Karpas-422 (cell line): Measurements from ENCODE around the gene CSNK1G1. TPM values are rescaled to one million over a fixed set of nuclear protein-coding genes. Genes with fewer than 3 reads are reported as not detected.
A peak's percentile ranks its signal among the peaks of the same experiment; 100 is the strongest.

Experiments
- DNase-seq: peaks from one replicate; pipeline ENCODE4 v3.0.0-alpha.2; 2015
- H2AFZ ChIP-seq: fragments of 200-600 bp; sonication (generic); 2 replicates; pipeline ENCODE4 v1.6.1; 2014; ENCODE audit warnings: antibody characterized with exemption, low read length, mixed read lengths
- H3K27ac ChIP-seq: fragments of 200-600 bp; sonication (generic); 2 replicates; pipeline ENCODE4 v1.5.1; 2014; ENCODE audit warnings: mild to moderate bottlenecking, low read length, moderate library complexity
- H3K27me3 ChIP-seq: fragments of 200-600 bp; sonication (generic); 2 replicates; pipeline ENCODE4 v1.6.1; 2014; ENCODE audit warnings: low read length, mixed read lengths
- H3K36me3 ChIP-seq: fragments of 200-600 bp; sonication (generic); 2 replicates; pipeline ENCODE4 v1.6.1; 2014; ENCODE audit warnings: low read length, mixed read lengths; ENCODE audit not compliant: insufficient read depth
- H3K4me1 ChIP-seq: fragments of 200-600 bp; sonication (generic); 2 replicates; pipeline ENCODE4 v1.6.1; 2014; ENCODE audit warnings: mild to moderate bottlenecking, low read length, mixed read lengths
- H3K4me2 ChIP-seq: fragments of 200-600 bp; sonication (generic); 2 replicates; pipeline ENCODE4 v1.6.1; 2014; ENCODE audit warnings: low read length, low read depth, mild to moderate bottlenecking; ENCODE audit not compliant: poor library complexity, severe bottlenecking
- H3K4me3 ChIP-seq: fragments of 200-600 bp; sonication (generic); 2 replicates; pipeline ENCODE4 v1.5.1; 2014; ENCODE audit warnings: mild to moderate bottlenecking, antibody characterized with exemption, low read length, mixed read lengths
- H3K79me2 ChIP-seq: fragments of 200-600 bp; sonication (generic); 2 replicates; pipeline ENCODE4 v1.6.1; 2014; ENCODE audit warnings: mild to moderate bottlenecking, low read length, mixed read lengths
- H3K9ac ChIP-seq: fragments of 200-600 bp; sonication (generic); 2 replicates; pipeline ENCODE4 v1.6.0; 2014; ENCODE audit warnings: low read length
- H3K9me2 ChIP-seq: fragments of 200-600 bp; sonication (generic), shearing (Covaris generic); replicated peaks from 2 replicates; pipeline ENCODE4 v1.6.0; 2014; ENCODE audit warnings: mild to moderate bottlenecking, low read length, moderate library complexity; ENCODE audit not compliant: insufficient read depth
- H3K9me3 ChIP-seq: fragments of 300-700, 200-600 bp; sonication (generic); 2 replicates; pipeline ENCODE4 v1.6.1; 2014; ENCODE audit warnings: low read length, mixed read lengths
- H4K20me1 ChIP-seq: fragments of 200-600 bp; sonication (generic); 2 replicates; pipeline ENCODE4 v1.6.1; 2014; ENCODE audit warnings: mild to moderate bottlenecking, antibody characterized with exemption, low read length, low read depth; ENCODE audit not compliant: insufficient read depth
- total RNA-seq: library from RNA; depleted of rRNA; stranded (reverse); fragments of >200 nt; shearing (Covaris generic); gene quantifications from 2 replicates; pipeline ENCODE4 v1.2.3, GENCODE V29; 2014; ENCODE audit warnings: low replicate concordance

The CSNK1G1 gene
- total RNA-seq, 1 experiment from 2014 or later = 37.1 TPM

GRCh38 chr15:64344651-64345294, 11.2 kb downstream of the CSNK1G1 start:
- Histone ChIP-seq H3K9ac (no peak overlapping the region), H3K9me2 (no peaks in the 10 kb centered on the region), H3K4me2 (no peak overlapping the region), H3K4me1 (peaks cover 5% of the 10 kb centered on the region; the same call in 1 of the 2 replicates), H3K27ac (0 out of 2 replicates have a peak overlapping the region, but pooled peaks have one; percentile 2), H2AFZ (no peak overlapping the region), H3K27me3 (no peaks in the 10 kb centered on the region), H3K4me3 (no peak overlapping the region), H3K36me3 (peaks cover 29% of the 10 kb centered on the region), H3K9me3 (no peaks in the 10 kb centered on the region), H4K20me1 (no peaks in the 10 kb centered on the region), H3K79me2 (peaks cover 87% of the 10 kb centered on the region)
- no peak for DNase-seq

- no peak overlapping the region for H3K27ac ChIP-seq
- DNase-seq = no peak
Measured at GRCh38 chr15:64343841-64344240, 12.1 kb downstream of the CSNK1G1 start.

GRCh38 chr15:64343222-64343621, 12.8 kb downstream of the CSNK1G1 start:
- no peak overlapping the region for H3K9ac ChIP-seq
- no peak overlapping the region for H2AFZ ChIP-seq
- peaks cover 84% of the 10 kb centered on the region for H3K79me2 ChIP-seq
- no peak overlapping the region for H3K4me2 ChIP-seq
- no peaks in the 10 kb centered on the region for H3K9me3 ChIP-seq
- DNase-seq = no peak
- H3K4me1 ChIP-seq = peaks cover 5% of the 10 kb centered on the region; the same call in 1 of the 2 replicates
- no peak overlapping the region for H3K27ac ChIP-seq
- H3K9me2 ChIP-seq = no peaks in the 10 kb centered on the region
- peaks cover 23% of the 10 kb centered on the region; the same call in 1 of the 2 replicates for H3K36me3 ChIP-seq
- H3K4me3 ChIP-seq = no peak overlapping the region
- H3K27me3 ChIP-seq = no peaks in the 10 kb centered on the region
- H4K20me1 ChIP-seq = no peaks in the 10 kb centered on the region

More at GRCh38 chr15:64343841-64344240, 12.1 kb downstream of the CSNK1G1 start:
- H4K20me1 ChIP-seq = no peaks in the 10 kb centered on the region
- no peak overlapping the region for H2AFZ ChIP-seq
- H3K4me2 ChIP-seq = no peak overlapping the region
- no peaks in the 10 kb centered on the region for H3K9me2 ChIP-seq
- H3K27me3 ChIP-seq = no peaks in the 10 kb centered on the region
- H3K9ac ChIP-seq = no peak overlapping the region
- peaks cover 27% of the 10 kb centered on the region for H3K36me3 ChIP-seq
- H3K9me3 ChIP-seq = no peaks in the 10 kb centered on the region
- H3K79me2 ChIP-seq = peaks cover 85% of the 10 kb centered on the region
- peaks cover 5% of the 10 kb centered on the region; the same call in 1 of the 2 replicates for H3K4me1 ChIP-seq
- no peak overlapping the region for H3K4me3 ChIP-seq

GRCh38 chr15:64341961-64342360, 14.0 kb downstream of the CSNK1G1 start:
- H3K27ac ChIP-seq = no peak overlapping the region
- H3K4me1 ChIP-seq = peaks cover 5% of the 10 kb centered on the region; the same call in 1 of the 2 replicates
- no peaks in the 10 kb centered on the region for H3K9me3 ChIP-seq
- no peak overlapping the region for H3K9ac ChIP-seq
- DNase-seq = no peak
- no peaks in the 10 kb centered on the region for H3K9me2 ChIP-seq
- H2AFZ ChIP-seq = no peak overlapping the region
- no peak overlapping the region for H3K4me3 ChIP-seq
- H3K27me3 ChIP-seq = no peaks in the 10 kb centered on the region
- H3K36me3 ChIP-seq = peaks cover 18% of the 10 kb centered on the region; the same call in 1 of the 2 replicates
- no peak overlapping the region for H3K4me2 ChIP-seq
- H4K20me1 ChIP-seq = no peaks in the 10 kb centered on the region
- peaks cover 83% of the 10 kb centered on the region for H3K79me2 ChIP-seq

- no peak overlapping the region for H3K9ac ChIP-seq
- H3K4me1 ChIP-seq = peaks cover 5% of the 10 kb centered on the region; the same call in 1 of the 2 replicates
- no peak for DNase-seq
- H4K20me1 ChIP-seq = no peaks in the 10 kb centered on the region
- peaks cover 85% of the 10 kb centered on the region for H3K79me2 ChIP-seq
- no peak overlapping the region for H3K4me3 ChIP-seq
- no peaks in the 10 kb centered on the region for H3K9me3 ChIP-seq
- H3K4me2 ChIP-seq = no peak overlapping the region
- H3K27ac ChIP-seq = no peak overlapping the region
- H2AFZ ChIP-seq = no peak overlapping the region
- peaks cover 18% of the 10 kb centered on the region; the same call in 1 of the 2 replicates for H3K36me3 ChIP-seq
- H3K9me2 ChIP-seq = no peaks in the 10 kb centered on the region
- H3K27me3 ChIP-seq = no peaks in the 10 kb centered on the region
Measured at GRCh38 chr15:64340355-64340754, 15.6 kb downstream of the CSNK1G1 start.

- H3K9me2 ChIP-seq = no peaks in the 10 kb centered on the region
- DNase-seq = no peak
- no peaks in the 10 kb centered on the region for H3K9me3 ChIP-seq
- no peak overlapping the region for H3K4me3 ChIP-seq
- H3K27me3 ChIP-seq = no peaks in the 10 kb centered on the region
- H3K79me2 ChIP-seq = peaks cover 87% of the 10 kb centered on the region
- H3K4me1 ChIP-seq = no peaks in the 10 kb centered on the region
- no peak overlapping the region for H3K4me2 ChIP-seq
- no peak overlapping the region for H3K27ac ChIP-seq
- H2AFZ ChIP-seq = no peak overlapping the region
- H4K20me1 ChIP-seq = no peaks in the 10 kb centered on the region
- H3K36me3 ChIP-seq = peaks cover 26% of the 10 kb centered on the region
- no peak overlapping the region for H3K9ac ChIP-seq
Measured at GRCh38 chr15:64337761-64338160, 18.2 kb downstream of the CSNK1G1 start.

GRCh38 chr15:64333986-64334929, 21.7 kb downstream of the CSNK1G1 start:
- DNase-seq = peak; percentile 50

GRCh38 chr15:64333516-64333915, 22.5 kb downstream of the CSNK1G1 start:
- Histone ChIP-seq H3K9ac (no peak overlapping the region), H4K20me1 (no peaks in the 10 kb centered on the region), H3K4me3 (no peak overlapping the region), H3K27ac (no peak overlapping the region), H3K9me3 (no peaks in the 10 kb centered on the region), H3K79me2 (peaks cover 55% of the 10 kb centered on the region), H3K36me3 (peaks cover 8% of the 10 kb centered on the region; the same call in 1 of the 2 replicates), H3K27me3 (no peaks in the 10 kb centered on the region), H3K9me2 (no peaks in the 10 kb centered on the region), H3K4me2 (no peak overlapping the region), H3K4me1 (no peaks in the 10 kb centered on the region), H2AFZ (no peak overlapping the region)
- no peak for DNase-seq

More at GRCh38 chr15:64333986-64334929, 21.7 kb downstream of the CSNK1G1 start:
- no peaks in the 10 kb centered on the region for H3K9me3 ChIP-seq
- H3K27me3 ChIP-seq = no peaks in the 10 kb centered on the region
- H2AFZ ChIP-seq = no peak overlapping the region
- H3K27ac ChIP-seq = no peak overlapping the region
- H3K36me3 ChIP-seq = peaks cover 8% of the 10 kb centered on the region; the same call in 1 of the 2 replicates
- H3K9ac ChIP-seq = no peak overlapping the region
- no peaks in the 10 kb centered on the region for H3K9me2 ChIP-seq
- no peaks in the 10 kb centered on the region for H3K4me1 ChIP-seq
- no peaks in the 10 kb centered on the region for H4K20me1 ChIP-seq
- no peak overlapping the region for H3K4me2 ChIP-seq
- no peak overlapping the region for H3K4me3 ChIP-seq
- peaks cover 61% of the 10 kb centered on the region for H3K79me2 ChIP-seq
